NCI-H82 treated with DMSO at 0.1 percent for 48 hours (cell line): ENCODE measurements around the gene PKDREJ.
"Not testable (repeated sequence)": the region's sequence is repeated elsewhere in the genome, so short reads cannot be mapped to it uniquely, and the experiment has no call there.

Experiments
- DNase-seq: peaks from one replicate; lab custom pipeline; 2025; ENCODE audit not compliant: unreplicated experiment; lab: John Stamatoyannopoulos, UW

Gene PKDREJ

GRCh38 chr22:46263216-46263590 lies at the start of gene PKDREJ:
PKDREJ (minus strand) TSS chr22:46263343; CDS start chr22:46263322, 21 bp downstream.
- no peak for DNase-seq

GRCh38 chr22:46312848-46313247 lies 49.7 kb upstream of the PKDREJ start:
- DNase-seq, result not testable (repeated sequence)

DNA sequence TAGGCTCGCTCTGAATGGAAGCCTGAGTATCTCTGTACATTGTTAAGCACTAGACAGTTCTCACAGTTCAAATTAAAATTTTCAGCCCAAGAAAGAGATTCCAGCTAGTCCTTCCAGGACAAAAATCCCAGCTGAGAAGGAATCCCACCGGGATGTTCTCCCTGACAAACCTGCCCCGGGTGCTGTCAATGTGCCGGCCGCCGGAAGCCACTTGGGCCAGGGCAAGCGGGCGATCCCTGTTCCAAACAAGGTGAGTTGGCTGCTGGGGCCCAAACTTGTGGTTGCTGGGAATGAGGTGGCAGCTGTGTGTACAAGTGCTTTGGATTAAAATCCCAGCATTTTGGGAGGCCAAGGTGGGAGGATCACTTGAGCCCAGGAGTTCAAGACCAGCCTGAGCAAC lies 48.9 kb upstream of the PKDREJ start:
- DNase-seq, result no peak

DNA sequence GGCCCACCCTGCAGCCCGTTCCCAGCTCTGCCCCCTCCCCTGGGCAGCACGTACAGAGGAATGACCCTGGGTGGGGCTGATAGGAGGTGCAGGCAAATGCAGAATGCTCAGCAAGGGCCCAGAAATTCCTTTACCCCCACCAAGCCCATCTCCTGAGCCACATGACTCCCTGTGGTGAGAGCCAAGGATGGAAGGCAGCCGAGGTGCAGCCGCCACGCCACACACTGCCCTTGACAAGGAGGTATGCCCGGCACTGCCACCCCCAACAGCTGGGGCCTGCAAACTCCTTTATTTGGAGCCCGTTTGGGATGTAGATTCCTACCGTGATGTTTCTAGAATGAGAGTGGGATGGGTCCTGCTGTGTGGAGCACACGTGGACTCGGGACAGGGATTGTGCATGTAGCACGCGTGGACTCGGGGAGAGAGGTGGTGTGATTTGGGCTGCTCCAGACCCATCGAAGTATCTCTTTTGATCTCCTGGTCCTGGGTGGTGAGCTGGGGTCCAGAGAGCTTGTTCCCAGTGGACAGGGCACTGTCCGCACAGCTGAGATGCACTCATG lies 46.5 kb upstream of the PKDREJ start:
- no peak for DNase-seq

GRCh38 chr22:46308283-46308988 lies 45.3 kb upstream of the PKDREJ start:
- DNase-seq, result no peak

GRCh38 chr22:46303347-46303965 lies 40.3 kb upstream of the PKDREJ start:
- DNase-seq, result no peak

DNA sequence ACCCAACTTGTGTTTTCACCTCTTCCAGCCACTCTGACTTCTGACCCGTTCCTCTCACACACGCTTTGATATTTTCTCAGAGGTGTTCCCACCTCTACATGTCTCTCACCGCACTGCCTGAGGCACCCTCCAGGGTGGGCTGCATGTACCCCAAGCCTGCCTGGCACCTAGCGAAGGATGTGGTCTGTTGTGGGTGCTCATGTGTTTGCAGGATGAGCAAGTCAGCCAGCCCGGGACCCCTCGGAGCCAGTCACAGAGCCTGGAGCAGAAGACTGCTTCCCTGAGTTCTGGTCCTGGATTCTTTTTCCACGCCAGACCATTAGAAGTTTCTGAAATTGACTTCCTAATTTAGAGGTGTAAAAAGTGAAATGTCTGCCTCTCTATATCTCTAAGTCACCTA lies 37.3 kb upstream of the PKDREJ start:
- DNase-seq, result no peak

GRCh38 chr22:46299101-46299500 lies 36.0 kb upstream of the PKDREJ start:
- DNase-seq, result no peak

- DNase-seq, result no peak
Observed at GRCh38 chr22:46297151-46297812, 34.1 kb upstream of the PKDREJ start.

DNA sequence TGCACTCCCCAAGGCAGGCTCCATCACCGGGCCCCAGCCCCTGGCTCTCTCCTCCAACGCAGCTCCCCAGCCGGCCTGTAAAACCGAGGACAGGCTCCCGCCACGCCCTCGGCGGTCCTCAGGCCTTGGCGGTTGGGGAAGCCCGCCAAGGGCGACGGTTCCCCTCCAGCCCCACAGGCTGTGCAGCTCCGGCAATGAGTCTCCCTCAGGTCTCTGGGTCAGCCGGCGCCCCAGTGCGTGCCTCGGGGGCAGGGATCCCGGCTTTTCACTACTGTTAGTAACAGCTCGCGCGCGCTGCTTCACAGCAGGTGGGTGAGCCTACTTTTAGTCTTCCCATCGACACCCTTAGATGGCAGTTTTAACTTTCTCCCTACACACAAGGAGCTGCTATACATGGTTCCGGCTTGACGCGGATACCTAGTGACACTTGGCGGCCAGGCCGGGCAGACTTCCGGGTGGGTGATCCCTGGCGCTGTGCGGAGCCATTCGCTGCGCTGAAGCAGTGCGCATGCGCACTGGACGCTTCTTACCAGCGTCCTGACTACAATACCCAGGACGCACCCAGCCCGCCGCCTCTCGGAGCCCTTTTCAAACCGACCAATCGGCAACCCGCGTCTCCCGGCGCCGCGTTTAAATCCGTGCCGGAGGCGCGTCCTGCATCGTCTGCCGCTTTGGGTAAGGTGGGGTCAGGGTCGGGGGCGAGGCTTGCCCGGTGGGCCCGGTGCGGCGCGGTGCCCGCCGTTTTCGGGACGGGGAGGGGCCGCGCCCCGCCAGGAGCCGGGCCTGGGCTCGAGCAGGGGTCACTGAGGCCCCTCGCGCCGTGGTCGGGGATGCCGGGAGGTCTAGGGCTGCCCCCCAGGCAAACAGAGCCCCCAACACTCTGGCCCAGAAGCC lies 33.4 kb upstream of the PKDREJ start, which contains the start of gene GTSE1:
GTSE1 (plus strand) TSS at position 614 of the 894 bp plus-strand sequence. CDS start 531 bp downstream, outside the sequence.
- peak; percentile 79 for DNase-seq

DNA sequence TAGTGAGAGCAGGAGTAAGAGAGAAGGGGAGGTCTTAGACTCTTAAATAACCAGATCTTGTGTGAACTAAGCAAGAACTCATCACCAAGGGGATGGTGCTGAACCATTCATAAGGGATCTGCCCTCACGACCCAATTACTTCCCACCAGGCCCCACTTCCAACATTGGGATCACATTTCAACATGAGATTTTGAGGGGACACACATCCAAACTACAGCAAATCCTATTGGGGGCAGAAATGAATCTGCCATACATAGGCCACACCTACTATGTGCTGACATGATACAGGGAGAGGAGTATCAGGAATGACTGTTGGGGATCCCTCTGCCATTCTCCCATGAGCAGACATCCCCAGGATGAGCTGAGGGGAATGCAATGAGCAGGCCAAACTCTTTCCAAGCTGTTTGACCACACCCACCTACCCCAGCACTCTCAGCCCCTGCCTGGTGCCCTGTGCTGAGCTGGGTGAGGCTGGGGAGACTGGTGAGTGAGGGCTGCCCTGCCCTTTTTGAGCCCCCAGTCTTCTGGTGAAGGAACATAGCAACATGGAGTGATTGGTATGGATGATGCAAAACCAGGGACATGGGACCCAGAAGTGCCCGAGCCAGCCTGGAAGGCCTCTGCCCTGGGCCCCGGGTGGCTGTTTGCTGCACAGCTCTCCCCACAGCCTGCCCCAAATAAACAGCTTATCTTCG lies 32.3 kb upstream of the PKDREJ start:
- DNase-seq, result no peak

DNA sequence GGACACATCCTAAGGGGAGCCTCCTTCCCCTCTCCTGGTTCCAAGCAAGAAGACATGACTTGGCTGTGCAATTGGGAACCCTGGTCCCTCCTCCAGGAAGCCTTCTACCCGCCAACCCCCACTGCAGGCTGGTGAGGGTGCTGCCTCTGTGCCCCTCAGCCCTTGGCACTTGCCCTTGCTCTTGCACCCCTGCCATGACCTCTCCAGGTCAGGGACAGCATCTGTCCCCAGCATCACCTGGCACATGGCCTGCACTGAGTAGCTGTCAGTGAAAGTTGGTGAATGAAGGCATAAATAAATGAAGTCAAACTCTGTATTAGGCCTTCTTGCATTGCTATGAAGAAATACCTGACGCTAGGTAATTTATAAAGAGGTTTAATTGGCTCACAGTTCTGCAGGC lies 31.6 kb upstream of the PKDREJ start:
- DNase-seq, result no peak

GRCh38 chr22:46293577-46294260 lies 30.6 kb upstream of the PKDREJ start:
- no peak for DNase-seq

DNA sequence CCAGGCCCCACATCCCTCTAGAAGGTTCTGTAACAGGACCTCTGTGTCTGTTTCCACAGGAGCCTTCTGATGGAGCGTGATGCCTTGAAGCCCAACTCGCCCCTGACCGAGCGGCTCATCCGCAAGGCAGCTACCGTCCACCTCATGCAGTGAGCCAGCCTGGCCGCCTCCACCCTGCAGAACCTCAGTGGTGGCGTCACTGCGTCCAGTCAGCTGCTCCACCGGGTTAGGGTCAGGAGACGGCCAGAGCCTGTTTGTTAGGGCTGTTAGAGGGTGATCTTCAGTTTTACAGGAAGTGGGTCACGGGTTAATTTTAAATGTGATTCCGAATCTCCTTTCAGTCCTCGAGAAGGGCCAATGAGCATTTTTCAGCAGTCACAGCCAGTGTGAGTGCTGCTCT lies 29.6 kb upstream of the PKDREJ start:
- DNase-seq, result no peak

GRCh38 chr22:46292173-46292572 lies 29.0 kb upstream of the PKDREJ start:
- no peak for DNase-seq

- no peak for DNase-seq
Observed at GRCh38 chr22:46290843-46291785, 28.0 kb upstream of the PKDREJ start.

- DNase-seq, result no peak
Observed at GRCh38 chr22:46290121-46290842, 27.1 kb upstream of the PKDREJ start.
